PFSK-1 (cell line): ENCODE measurements around the gene EXD2.

Source experiments
- FOXP2 ChIP-seq: optimal IDR thresholded peaks from 2 replicates; pipeline ENCODE3; 2011; ENCODE audit warnings: borderline replicate concordance, control low read depth, inconsistent platforms; ENCODE audit not compliant: insufficient read depth; ENCODE audit errors: extremely low read length, extremely low read depth
- POLR2AphosphoS5 ChIP-seq: IDR thresholded peaks from 2 replicates; pipeline ENCODE4 v1.6.1; 2012; ENCODE audit warnings: low read depth, mild to moderate bottlenecking, control low read depth, low read length, moderate library complexity
- REST ChIP-seq, 2 experiments: IDR thresholded peaks; 2 replicates each; pipeline versions ENCODE4 v1.6.1 to v1.8.0; 2011 to 2012; ENCODE audit warnings: low read depth in 2 of 2, low read length in 2 of 2, control low read depth in 1 of 2, inconsistent platforms in 1 of 2, mild to moderate bottlenecking in 1 of 2, moderate library complexity in 1 of 2; ENCODE audit not compliant: insufficient read depth in 1 of 2
- SIN3A ChIP-seq: IDR thresholded peaks from 2 replicates; pipeline ENCODE4 v1.6.1; 2012; ENCODE audit warnings: mild to moderate bottlenecking, low read length, moderate library complexity, borderline replicate concordance; ENCODE audit not compliant: insufficient read depth
- TAF1 ChIP-seq: IDR thresholded peaks from 2 replicates; pipeline ENCODE4 v1.6.1; 2012; ENCODE audit warnings: low read length, control low read depth, borderline replicate concordance; ENCODE audit not compliant: insufficient read depth

Gene EXD2

GRCh38 chr14:69199786-69200185 is 8.5 kb downstream of the EXD2 start:
- TF ChIP-seq REST (IDR thresholded peaks at IDR 0.05; ENCODE audit: insufficient read depth in 1 of 2, low read depth in 2 of 2, low read length in 2 of 2) = no peak
- no peak for TF ChIP-seq POLR2AphosphoS5
- TF ChIP-seq FOXP2 = no peak
- no peak for TF ChIP-seq TAF1

GRCh38 chr14:69204753-69205152 is 13.5 kb downstream of the EXD2 start:
- TF ChIP-seq TAF1 (no peak), POLR2AphosphoS5 (no peak), REST (IDR thresholded peaks at IDR 0.05; ENCODE audit: insufficient read depth in 1 of 2, low read depth in 2 of 2, low read length in 2 of 2) (no peak), SIN3A (no peak), FOXP2 (no peak)

- TF ChIP-seq POLR2AphosphoS5 = no peak
- TF ChIP-seq FOXP2 = no peak
- no peak for TF ChIP-seq TAF1
- no peak for TF ChIP-seq SIN3A
Observed at GRCh38 chr14:69207435-69208041, 16.2 kb downstream of the EXD2 start.

GRCh38 chr14:69208666-69209065 is 17.4 kb downstream of the EXD2 start:
- TF ChIP-seq FOXP2 (no peak), TAF1 (no peak), REST (IDR thresholded peaks at IDR 0.05; ENCODE audit: insufficient read depth in 1 of 2, low read depth in 2 of 2, low read length in 2 of 2) (no peak), POLR2AphosphoS5 (no peak), SIN3A (no peak)

- TF ChIP-seq SIN3A (no peak), REST (IDR thresholded peaks at IDR 0.05; ENCODE audit: insufficient read depth in 1 of 2, low read depth in 2 of 2, low read length in 2 of 2) (no peak), POLR2AphosphoS5 (no peak), FOXP2 (no peak), TAF1 (no peak)
Observed at GRCh38 chr14:69214393-69214792, 23.1 kb downstream of the EXD2 start.

GRCh38 chr14:69224946-69225345 is 33.6 kb downstream of the EXD2 start:
- no peak for TF ChIP-seq FOXP2
- no peak for TF ChIP-seq REST (IDR thresholded peaks at IDR 0.05; ENCODE audit: insufficient read depth in 1 of 2, low read depth in 2 of 2, low read length in 2 of 2)
- TF ChIP-seq SIN3A = no peak
- TF ChIP-seq POLR2AphosphoS5 = no peak
- TF ChIP-seq TAF1 = no peak
